Ishikawa (cell line): ENCODE data around the gene KAT7.

ENCODE experiments used
- CEBPB ChIP-seq: IDR thresholded peaks from 2 replicates; pipeline ENCODE4 v1.6.1; 2012
- CREB1 ChIP-seq: IDR thresholded peaks from 2 replicates; pipeline ENCODE4 v1.6.1; 2012; ENCODE audit warnings: low read depth
- EGR1 ChIP-seq: IDR thresholded peaks from 2 replicates; pipeline ENCODE4 v1.6.1; 2012
- EP300 ChIP-seq: IDR thresholded peaks from 2 replicates; pipeline ENCODE4 v1.6.1; 2012; ENCODE audit warnings: borderline replicate concordance
- FOXM1 ChIP-seq: IDR thresholded peaks from 2 replicates; pipeline ENCODE4 v1.6.1; 2012; ENCODE audit warnings: low read depth, borderline replicate concordance
- MAX ChIP-seq: IDR thresholded peaks from 2 replicates; pipeline ENCODE4 v1.6.1; 2012
- NFIC ChIP-seq: IDR thresholded peaks from 2 replicates; pipeline ENCODE4 v1.6.1; 2012
- RAD21 ChIP-seq: IDR thresholded peaks from 2 replicates; pipeline ENCODE4 v1.6.1; 2012; ENCODE audit warnings: low read depth
- TAF1 ChIP-seq: IDR thresholded peaks from 2 replicates; pipeline ENCODE4 v1.6.1; 2012; ENCODE audit warnings: low read depth, mild to moderate bottlenecking
- TCF12 ChIP-seq: IDR thresholded peaks from 2 replicates; pipeline ENCODE4 v1.6.1; 2012; ENCODE audit warnings: low read depth
- TEAD4 ChIP-seq: IDR thresholded peaks from 2 replicates; pipeline ENCODE4 v1.6.1; 2012
- YY1 ChIP-seq: IDR thresholded peaks from 2 replicates; pipeline ENCODE4 v1.6.1; 2012; ENCODE audit warnings: low read depth
- ZBTB7A ChIP-seq: IDR thresholded peaks from 2 replicates; pipeline ENCODE4 v1.6.1; 2012; ENCODE audit warnings: low read depth
- TF ChIP-seq, protein P1 (sequence below): IDR thresholded peaks from 2 replicates; pipeline ENCODE4 v1.6.1; 2012
- TF ChIP-seq, protein P2 (sequence below): IDR thresholded peaks from 2 replicates; pipeline ENCODE4 v1.6.1; 2012; ENCODE audit warnings: low read depth, mild to moderate bottlenecking

The KAT7 gene

DNA sequence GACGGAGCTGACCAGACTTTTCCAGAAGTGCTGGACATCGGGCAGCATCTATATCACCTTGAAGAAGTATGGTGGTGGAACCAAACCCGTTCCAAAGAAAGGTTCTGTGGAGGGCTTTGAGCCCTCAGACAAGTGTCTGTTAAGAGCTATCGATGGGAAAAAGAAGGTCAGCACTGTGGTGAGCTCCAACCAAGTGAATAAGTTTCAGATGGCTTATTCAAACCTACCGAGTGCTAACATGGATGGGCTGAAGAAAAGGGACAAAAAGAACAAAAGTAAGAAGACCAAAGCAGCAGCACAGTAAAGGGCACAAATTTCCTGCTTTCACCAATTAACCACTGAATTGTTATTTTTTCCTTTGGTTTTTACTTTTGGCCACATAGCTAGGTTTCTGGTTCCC, 6.9 kb downstream of the KAT7 start:
- TF ChIP-seq RAD21 (no peak), TAF1 (no peak), TCF12 (no peak), EGR1 (no peak), TEAD4 (no peak), MAX (no peak), ZBTB7A (no peak), YY1 (no peak), EP300 (no peak), FOXM1 (no peak), NFIC (no peak), CREB1 (no peak), CEBPB (no peak)
- TF ChIP-seq, protein P1, sequence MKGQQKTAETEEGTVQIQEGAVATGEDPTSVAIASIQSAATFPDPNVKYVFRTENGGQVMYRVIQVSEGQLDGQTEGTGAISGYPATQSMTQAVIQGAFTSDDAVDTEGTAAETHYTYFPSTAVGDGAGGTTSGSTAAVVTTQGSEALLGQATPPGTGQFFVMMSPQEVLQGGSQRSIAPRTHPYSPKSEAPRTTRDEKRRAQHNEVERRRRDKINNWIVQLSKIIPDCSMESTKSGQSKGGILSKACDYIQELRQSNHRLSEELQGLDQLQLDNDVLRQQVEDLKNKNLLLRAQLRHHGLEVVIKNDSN, result no peak
- TF ChIP-seq, protein P2, sequence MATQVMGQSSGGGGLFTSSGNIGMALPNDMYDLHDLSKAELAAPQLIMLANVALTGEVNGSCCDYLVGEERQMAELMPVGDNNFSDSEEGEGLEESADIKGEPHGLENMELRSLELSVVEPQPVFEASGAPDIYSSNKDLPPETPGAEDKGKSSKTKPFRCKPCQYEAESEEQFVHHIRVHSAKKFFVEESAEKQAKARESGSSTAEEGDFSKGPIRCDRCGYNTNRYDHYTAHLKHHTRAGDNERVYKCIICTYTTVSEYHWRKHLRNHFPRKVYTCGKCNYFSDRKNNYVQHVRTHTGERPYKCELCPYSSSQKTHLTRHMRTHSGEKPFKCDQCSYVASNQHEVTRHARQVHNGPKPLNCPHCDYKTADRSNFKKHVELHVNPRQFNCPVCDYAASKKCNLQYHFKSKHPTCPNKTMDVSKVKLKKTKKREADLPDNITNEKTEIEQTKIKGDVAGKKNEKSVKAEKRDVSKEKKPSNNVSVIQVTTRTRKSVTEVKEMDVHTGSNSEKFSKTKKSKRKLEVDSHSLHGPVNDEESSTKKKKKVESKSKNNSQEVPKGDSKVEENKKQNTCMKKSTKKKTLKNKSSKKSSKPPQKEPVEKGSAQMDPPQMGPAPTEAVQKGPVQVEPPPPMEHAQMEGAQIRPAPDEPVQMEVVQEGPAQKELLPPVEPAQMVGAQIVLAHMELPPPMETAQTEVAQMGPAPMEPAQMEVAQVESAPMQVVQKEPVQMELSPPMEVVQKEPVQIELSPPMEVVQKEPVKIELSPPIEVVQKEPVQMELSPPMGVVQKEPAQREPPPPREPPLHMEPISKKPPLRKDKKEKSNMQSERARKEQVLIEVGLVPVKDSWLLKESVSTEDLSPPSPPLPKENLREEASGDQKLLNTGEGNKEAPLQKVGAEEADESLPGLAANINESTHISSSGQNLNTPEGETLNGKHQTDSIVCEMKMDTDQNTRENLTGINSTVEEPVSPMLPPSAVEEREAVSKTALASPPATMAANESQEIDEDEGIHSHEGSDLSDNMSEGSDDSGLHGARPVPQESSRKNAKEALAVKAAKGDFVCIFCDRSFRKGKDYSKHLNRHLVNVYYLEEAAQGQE, result no peak

GRCh38 chr17:49798182-49798581, 9.7 kb downstream of the KAT7 start:
- TF ChIP-seq, protein P1, result no peak
- no peak for TF ChIP-seq TEAD4
- no peak for TF ChIP-seq FOXM1

- TF ChIP-seq YY1 (no peak), MAX (no peak), TCF12 (no peak), CEBPB (no peak), NFIC (no peak), FOXM1 (no peak), EP300 (no peak), TAF1 (no peak), RAD21 (no peak), ZBTB7A (no peak), TEAD4 (no peak)
- TF ChIP-seq, protein P1, result no peak
- TF ChIP-seq, protein P2, result no peak
Observed at GRCh38 chr17:49798738-49799137, 10.3 kb downstream of the KAT7 start.

- no peak for TF ChIP-seq TAF1
- TF ChIP-seq FOXM1, result no peak
- no peak for TF ChIP-seq EP300
- no peak for TF ChIP-seq CEBPB
- TF ChIP-seq MAX, result no peak
- TF ChIP-seq YY1, result no peak
- TF ChIP-seq CREB1, result no peak
- no peak for TF ChIP-seq TEAD4
- no peak for TF ChIP-seq NFIC
- no peak for TF ChIP-seq RAD21
- TF ChIP-seq, protein P1, result no peak
- TF ChIP-seq, protein P2, result no peak
- no peak for TF ChIP-seq TCF12
Observed at GRCh38 chr17:49809056-49809455, 20.6 kb downstream of the KAT7 start.
